Measurements from ENCODE around the gene VRK1. TPM values are rescaled to one million over a fixed set of nuclear protein-coding genes. Genes with fewer than 3 reads are reported as not detected.

Gene VRK1
- total and polyA plus RNA-seq, 4 donors, result 6.4 to 21.8 (median 8.5) TPM

GRCh38 chr14:96902004-96902403 lies 104.8 kb downstream of the VRK1 start:
- Histone ChIP-seq H3K36me3 (ENCODE audit: control insufficient read depth in 4 of 4, insufficient read depth in 4 of 4, low read length in 4 of 4) (no peaks in the 10 kb centered on the region), H3K9ac (ENCODE audit: insufficient read depth in 1 of 2, low read length in 2 of 2) (no peak overlapping the region), H3K27ac (ENCODE audit: low read depth in 1 of 2, low read length in 1 of 2) (no peak overlapping the region), H3K4me3 (no peak overlapping the region), H3K9me3 (ENCODE audit: control insufficient read depth in 4 of 4, insufficient read depth in 3 of 4, low read length in 3 of 4) (peaks cover 0 to 2% (median under 1%) of the 10 kb centered on the region in 4 donors), H3K27me3 (ENCODE audit: control insufficient read depth in 3 of 3, insufficient read depth in 3 of 3, low read length in 2 of 3) (no peaks in the 10 kb centered on the region), H3K4me1 (ENCODE audit: control insufficient read depth in 5 of 5, insufficient read depth in 5 of 5, low read length in 5 of 5) (no peaks in the 10 kb centered on the region)
- ATAC-seq (ENCODE audit: insufficient read depth, low FRiP score) (no peak), DNase-seq (no peak)
- 79 to 80% methylated on average over 3 of the region's 3 CpGs for WGBS, 2 donors
- no peak for TF ChIP-seq CTCF (IDR thresholded peaks at IDR 0.05; ENCODE audit: control extremely low read depth, extremely low read depth)

- H3K4me3 ChIP-seq, result no peak overlapping the region
- no peaks in the 10 kb centered on the region for H3K27me3 ChIP-seq (ENCODE audit: control insufficient read depth in 3 of 3, insufficient read depth in 3 of 3, low read length in 2 of 3)
- ATAC-seq (ENCODE audit: insufficient read depth, low FRiP score) (no peak), DNase-seq (no peak)
- 85% methylated on average over 8 of the region's 8 CpGs for WGBS, 2 donors
- peaks cover 0 to 8% (median 1%) of the 10 kb centered on the region in 4 donors for H3K9me3 ChIP-seq (ENCODE audit: control insufficient read depth in 4 of 4, insufficient read depth in 3 of 4, low read length in 3 of 4)
- TF ChIP-seq CTCF (IDR thresholded peaks at IDR 0.05; ENCODE audit: control extremely low read depth, extremely low read depth), result no peak
- no peaks in the 10 kb centered on the region for H3K36me3 ChIP-seq (ENCODE audit: control insufficient read depth in 4 of 4, insufficient read depth in 4 of 4, low read length in 4 of 4)
- H3K27ac ChIP-seq (ENCODE audit: low read depth in 1 of 2, low read length in 1 of 2), result no peak overlapping the region
- no peaks in the 10 kb centered on the region for H3K4me1 ChIP-seq (ENCODE audit: control insufficient read depth in 5 of 5, insufficient read depth in 5 of 5, low read length in 5 of 5)
- H3K9ac ChIP-seq (ENCODE audit: insufficient read depth in 1 of 2, low read length in 2 of 2), result no peak overlapping the region
Measured at GRCh38 chr14:96903444-96904023, 106.4 kb downstream of the VRK1 start.

GRCh38 chr14:96904201-96904600 lies 107.0 kb downstream of the VRK1 start:
- no peak for TF ChIP-seq CTCF (IDR thresholded peaks at IDR 0.05; ENCODE audit: control extremely low read depth, extremely low read depth)
- WGBS, 2 donors, result 48 to 67% methylated on average over 3 of the region's 3 CpGs
- H3K4me1 ChIP-seq (ENCODE audit: control insufficient read depth in 5 of 5, insufficient read depth in 5 of 5, low read length in 5 of 5), result no peaks in the 10 kb centered on the region
- no peak overlapping the region for H3K4me3 ChIP-seq
- no peaks in the 10 kb centered on the region for H3K27me3 ChIP-seq (ENCODE audit: control insufficient read depth in 3 of 3, insufficient read depth in 3 of 3, low read length in 2 of 3)
- H3K36me3 ChIP-seq (ENCODE audit: control insufficient read depth in 4 of 4, insufficient read depth in 4 of 4, low read length in 4 of 4), result no peaks in the 10 kb centered on the region
- ATAC-seq (ENCODE audit: insufficient read depth, low FRiP score) (no peak), DNase-seq (no peak)
- no peak overlapping the region for H3K9ac ChIP-seq (ENCODE audit: insufficient read depth in 1 of 2, low read length in 2 of 2)
- no peak overlapping the region for H3K27ac ChIP-seq (ENCODE audit: low read depth in 1 of 2, low read length in 1 of 2)
- peaks cover 0 to 8% (median 2%) of the 10 kb centered on the region in 4 donors for H3K9me3 ChIP-seq (ENCODE audit: control insufficient read depth in 4 of 4, insufficient read depth in 3 of 4, low read length in 3 of 4)

- WGBS, 2 donors, result 96 to 100% methylated on average over 1 of the region's 1 CpG
- H3K36me3 ChIP-seq (ENCODE audit: control insufficient read depth in 4 of 4, insufficient read depth in 4 of 4, low read length in 4 of 4), result no peaks in the 10 kb centered on the region
- H3K27ac ChIP-seq (ENCODE audit: low read depth in 1 of 2, low read length in 1 of 2), result no peak overlapping the region
- H3K9ac ChIP-seq (ENCODE audit: insufficient read depth in 1 of 2, low read length in 2 of 2), result no peak overlapping the region
- no peak for ATAC-seq (ENCODE audit: insufficient read depth, low FRiP score)
- no peak for DNase-seq
- peaks cover 0 to 11% (median 5%) of the 10 kb centered on the region in 4 donors for H3K9me3 ChIP-seq (ENCODE audit: control insufficient read depth in 4 of 4, insufficient read depth in 3 of 4, low read length in 3 of 4)
- no peaks in the 10 kb centered on the region for H3K4me1 ChIP-seq (ENCODE audit: control insufficient read depth in 5 of 5, insufficient read depth in 5 of 5, low read length in 5 of 5)
- H3K4me3 ChIP-seq, result no peak overlapping the region
- no peaks in the 10 kb centered on the region for H3K27me3 ChIP-seq (ENCODE audit: control insufficient read depth in 3 of 3, insufficient read depth in 3 of 3, low read length in 2 of 3)
- no peak for TF ChIP-seq CTCF (IDR thresholded peaks at IDR 0.05; ENCODE audit: control extremely low read depth, extremely low read depth)
Measured at GRCh38 chr14:96905065-96905464, 107.9 kb downstream of the VRK1 start.

Data from lung (tissue), 12 donors.